GM18907 (cell line): ENCODE results near the gene COL9A3.

Experiments
- ATAC-seq: cut with Tn5 transposase; IDR thresholded peaks from one replicate; pipeline ENCODE4 v1.9.1; 2021; ENCODE audit warnings: mild to moderate bottlenecking, moderate library complexity; ENCODE audit not compliant: unreplicated experiment

The COL9A3 gene

DNA sequence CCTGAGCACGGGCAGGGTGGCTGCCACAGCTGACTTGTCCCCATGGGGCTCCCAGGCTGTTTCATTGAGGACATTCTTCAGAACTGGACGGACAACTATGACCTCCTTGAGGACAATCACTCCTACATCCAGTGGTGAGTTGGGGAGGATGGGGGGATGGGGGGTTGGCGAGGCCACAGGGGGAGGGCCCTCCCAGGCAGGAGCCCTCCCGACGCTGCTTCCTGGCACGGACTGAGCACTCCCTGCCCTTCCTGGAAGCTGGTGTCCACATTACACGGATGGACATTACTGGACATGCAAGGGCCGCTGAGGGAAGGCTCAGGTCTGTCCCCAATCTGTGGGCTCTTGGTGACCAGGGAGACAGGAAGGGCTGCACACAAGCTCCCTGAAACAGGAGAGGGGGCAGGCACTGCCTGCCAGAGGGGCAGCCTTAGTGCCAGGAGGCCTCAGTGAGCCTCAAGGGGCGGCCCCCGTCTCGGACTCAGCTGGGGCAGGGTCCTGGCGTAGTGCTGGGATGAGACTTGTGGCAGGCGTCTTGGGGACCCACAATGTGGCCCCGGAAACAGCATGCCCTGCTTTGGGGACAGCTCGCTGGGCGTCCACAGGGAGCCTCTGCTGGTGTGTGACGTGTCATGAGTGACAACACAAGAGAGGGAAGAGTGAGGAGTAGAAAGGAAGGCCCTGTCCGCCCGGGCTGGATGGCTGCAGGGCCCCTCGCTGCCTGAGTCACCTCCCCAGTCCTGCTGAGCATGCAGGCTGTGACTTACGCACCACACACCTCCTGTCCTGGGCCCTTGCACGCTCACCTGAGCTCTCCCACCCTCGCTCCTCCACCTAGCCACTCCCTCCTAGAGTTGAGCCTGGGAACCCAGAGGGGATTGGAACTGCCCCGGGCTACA, 7.1 kb upstream of the COL9A3 start:
- no peak for ATAC-seq

DNA sequence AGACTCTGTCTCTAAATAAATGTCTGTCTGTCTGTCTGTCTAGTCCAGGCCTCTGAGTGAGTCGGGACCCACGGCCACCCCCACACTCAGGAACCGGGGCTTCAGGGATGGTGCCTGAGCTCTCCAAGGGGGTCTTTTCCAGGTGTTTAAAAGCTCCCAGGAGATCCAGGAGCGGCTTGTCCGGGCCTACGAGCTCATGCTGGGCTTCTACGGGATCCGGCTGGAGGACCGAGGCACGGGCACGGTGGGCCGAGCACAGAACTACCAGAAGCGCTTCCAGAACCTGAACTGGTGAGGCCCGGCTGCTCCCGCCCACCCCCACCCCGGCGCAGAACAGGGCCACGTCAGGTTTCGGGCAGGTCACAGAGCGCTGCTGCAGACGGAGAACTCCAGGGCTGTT, 5.5 kb upstream of the COL9A3 start:
- no peak for ATAC-seq

DNA sequence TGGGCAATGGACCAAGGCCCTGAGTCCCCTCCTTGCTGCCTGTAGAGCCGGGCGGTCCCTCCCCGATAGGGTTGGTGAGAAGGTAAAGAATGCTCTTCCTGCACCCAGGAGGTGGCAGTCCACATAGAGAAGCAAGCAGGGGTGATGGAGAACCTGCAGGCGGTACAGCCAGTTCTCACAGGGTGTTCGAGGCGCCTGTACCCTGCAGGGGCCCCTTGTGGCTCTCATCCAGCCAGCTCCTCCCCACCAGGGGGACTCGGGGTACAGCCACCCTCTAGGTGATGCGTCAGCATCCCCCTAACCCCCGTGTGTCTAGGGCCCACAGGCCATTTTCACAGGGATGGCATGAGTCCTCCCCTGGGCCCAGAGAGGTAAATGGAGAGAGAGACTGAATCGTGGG, 5.1 kb upstream of the COL9A3 start:
- ATAC-seq = no peak

GRCh38 chr20:62812181-62812906, 4.5 kb upstream of the COL9A3 start:
- no peak for ATAC-seq

DNA sequence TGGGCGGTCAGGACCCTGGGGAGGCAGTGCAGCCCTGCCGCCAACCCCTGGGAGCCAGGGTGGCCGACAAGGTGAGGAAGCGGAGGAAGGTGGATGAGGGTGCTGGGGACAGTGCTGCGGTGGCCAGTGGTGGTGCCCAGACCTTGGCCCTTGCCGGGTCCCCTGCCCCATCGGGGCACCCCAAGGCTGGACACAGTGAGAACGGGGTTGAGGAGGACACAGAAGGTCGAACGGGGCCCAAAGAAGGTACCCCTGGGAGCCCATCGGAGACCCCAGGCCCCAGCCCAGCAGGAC, 4.0 kb upstream of the COL9A3 start:
- no peak for ATAC-seq

DNA sequence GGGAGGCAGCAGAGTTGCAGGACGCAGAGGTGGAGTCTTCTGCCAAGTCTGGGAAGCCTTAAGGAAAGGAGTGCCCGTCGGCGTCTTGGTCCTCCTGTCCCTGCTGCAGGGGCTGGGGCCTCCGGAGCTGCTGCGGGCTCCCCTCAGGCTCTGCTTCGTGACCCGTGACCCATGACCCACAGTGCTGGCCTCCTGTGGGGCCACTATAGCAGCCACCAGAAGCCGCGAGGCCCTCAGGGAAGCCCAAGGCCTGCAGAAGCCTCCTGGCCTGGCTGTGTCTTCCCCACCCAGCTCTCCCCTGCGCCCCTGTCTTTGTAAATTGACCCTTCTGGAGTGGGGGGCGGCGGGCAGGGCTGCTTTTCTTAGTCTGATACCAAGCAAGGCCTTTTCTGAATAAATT, 3.3 kb upstream of the COL9A3 start:
- no peak for ATAC-seq

DNA sequence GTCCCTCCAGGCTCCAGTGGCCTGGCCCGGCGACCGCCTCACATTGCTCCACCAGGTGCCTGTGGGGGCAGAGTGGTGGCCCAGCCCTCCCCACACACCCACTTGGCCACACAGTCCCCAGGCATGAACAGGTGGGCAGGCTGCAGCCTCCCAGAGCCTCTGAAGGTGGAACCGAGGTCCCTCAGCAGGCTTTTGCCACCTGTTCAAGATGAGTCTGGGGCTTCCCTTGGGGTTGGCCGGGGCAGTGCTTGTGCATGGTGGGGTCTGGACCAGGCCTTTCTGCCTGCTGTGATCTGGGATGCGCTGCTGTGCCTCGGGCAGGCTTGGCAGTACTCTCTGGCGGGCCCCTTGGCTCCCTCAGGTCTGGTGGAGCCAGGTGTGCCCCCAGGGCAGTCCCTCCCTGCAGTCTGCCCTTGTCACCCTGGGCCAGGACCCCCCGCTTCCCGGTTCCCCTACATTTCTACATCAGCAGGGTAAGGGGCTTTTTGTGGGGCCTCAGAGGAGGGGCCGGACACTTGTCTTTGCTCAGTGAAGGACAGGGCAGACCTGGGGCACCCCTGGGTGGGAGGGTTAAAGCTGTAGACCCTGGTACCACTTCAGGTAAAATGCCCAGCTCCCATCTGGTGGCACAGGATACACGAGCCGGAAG, 2.7 kb upstream of the COL9A3 start:
- ATAC-seq = no peak

DNA sequence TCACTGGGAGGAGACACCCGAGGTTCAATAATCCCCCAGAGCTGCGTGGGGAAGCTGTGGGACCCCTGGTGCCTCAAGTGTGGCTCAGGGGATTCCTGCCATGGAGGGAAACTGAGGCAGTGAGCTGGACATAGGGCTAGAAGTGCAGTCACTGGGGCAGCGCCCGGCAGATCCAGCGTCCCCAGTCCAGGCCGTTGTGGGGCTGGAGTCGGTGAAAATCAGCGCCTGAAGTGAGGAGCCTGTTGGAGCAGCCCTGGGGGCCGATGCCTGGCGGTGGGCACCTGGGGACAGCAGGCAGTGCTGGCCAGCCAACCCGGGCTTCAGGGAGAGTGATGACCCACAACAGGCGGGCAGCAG, 2.2 kb upstream of the COL9A3 start:
- ATAC-seq = no peak

GRCh38 chr20:62815066-62815991, 1.5 kb upstream of the COL9A3 start:
- no peak for ATAC-seq

DNA sequence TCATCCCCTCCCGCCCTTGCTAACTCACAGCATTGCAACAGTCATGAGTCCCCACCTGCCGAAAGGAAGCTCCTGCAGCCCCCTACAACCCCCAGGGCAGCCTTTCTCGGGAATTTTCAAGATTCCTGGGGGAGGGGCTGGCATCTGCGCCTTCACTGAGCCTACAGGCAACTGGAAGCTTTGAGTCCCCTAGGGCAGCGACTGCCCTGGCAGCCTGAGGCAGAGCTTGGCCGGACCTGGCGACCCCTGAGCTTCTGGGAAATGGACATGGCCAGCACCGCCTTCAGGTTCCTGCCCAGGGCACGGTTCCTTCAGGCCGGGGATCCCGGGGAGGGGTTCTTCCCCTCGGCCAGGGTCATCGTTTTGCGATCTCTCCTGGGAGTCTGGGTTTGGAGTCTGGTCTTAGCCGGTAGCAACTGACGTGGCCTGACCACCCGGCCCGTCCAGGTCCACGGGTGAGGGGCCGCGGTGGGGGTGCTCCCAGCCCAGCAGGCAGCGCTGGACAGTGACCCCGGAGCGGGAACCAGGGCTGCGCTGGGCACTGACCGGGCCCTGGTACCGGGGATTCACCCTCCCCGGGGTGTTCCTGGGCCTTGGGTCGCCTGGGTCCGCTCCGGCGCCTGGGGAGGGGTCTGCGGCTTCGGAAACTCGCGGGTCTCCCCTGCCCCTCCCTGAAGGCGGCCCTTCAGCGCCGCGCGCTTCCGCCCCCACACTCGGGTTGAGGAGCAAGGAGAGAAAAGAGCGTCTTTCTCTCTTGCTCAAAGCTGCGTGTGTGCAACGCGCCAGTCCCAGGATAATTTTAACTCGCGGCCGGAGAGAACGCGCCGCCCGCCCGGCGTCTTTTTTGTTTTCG, 593 bp upstream of the COL9A3 start:
- ATAC-seq = no peak

DNA sequence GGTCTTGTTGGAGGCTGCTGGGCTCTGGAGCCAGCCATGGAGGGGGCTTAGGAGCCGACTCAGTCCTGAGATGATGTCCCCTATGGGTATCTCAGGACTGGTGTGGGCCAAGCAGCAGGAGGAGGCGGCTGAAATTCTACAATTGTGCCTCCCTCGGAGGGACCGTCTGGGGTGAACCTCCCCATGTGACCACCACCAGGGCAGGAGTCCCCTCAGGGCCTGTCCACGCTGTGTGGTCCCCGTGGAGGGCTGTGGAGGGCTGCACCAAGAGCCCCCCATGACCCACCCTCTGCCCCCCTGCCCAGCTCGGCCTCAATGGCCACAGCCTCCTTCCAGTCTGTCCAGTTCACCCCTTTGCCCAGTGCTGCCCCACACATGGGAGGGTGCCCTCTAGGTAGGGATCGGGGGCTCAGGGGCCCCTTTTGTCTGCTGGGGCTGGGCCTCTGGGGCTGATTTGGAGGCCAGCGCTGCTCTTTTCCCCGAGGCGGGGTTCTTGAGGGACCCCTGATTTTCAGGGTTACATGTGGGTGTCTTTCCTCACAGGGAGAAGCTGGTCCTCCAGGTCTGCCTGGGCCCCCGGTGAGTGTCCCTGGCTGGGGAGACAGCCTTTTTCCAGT, 1.2 kb downstream of the COL9A3 start:
- no peak for ATAC-seq

GRCh38 chr20:62818592-62819493, 2.0 kb downstream of the COL9A3 start:
- ATAC-seq = no peak

GRCh38 chr20:62819494-62820174, 2.8 kb downstream of the COL9A3 start:
- ATAC-seq = no peak

DNA sequence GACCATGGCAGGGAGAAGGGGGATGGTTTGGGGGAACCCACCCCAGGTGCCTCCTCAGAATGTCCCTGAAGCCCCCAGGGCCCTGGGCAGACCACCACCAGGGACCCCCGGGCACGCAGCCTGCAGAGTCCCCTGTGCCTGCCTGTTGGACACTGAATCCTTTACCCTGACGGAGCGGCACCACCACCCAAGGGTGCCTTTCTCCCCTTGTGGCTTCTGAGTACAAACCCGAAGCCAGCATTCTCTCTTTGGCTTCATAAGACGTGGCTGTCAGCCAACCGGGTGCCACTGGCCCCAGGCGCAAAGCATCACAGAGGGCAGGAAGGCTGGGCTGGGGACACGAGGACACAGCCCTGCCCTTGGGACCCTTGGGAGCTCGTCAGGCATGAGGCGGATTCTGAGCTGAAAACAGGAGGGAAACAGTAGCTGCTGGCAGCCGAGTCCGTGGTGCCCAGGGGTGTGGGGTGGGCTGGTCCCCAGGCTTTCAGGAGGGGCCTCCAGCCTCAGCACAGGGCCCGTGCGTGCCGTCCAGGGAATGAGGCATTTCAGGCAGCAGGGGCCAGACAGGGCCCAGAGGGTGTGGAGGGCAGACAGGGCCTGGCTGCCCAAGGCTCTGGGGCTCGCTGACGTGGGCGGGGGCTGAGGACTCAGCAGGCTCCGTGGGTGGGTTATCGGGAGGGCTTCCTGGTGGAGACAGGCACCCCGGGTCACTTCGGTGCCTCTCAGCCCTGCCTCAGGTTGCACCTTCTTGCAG, 3.5 kb downstream of the COL9A3 start:
- no peak for ATAC-seq

DNA sequence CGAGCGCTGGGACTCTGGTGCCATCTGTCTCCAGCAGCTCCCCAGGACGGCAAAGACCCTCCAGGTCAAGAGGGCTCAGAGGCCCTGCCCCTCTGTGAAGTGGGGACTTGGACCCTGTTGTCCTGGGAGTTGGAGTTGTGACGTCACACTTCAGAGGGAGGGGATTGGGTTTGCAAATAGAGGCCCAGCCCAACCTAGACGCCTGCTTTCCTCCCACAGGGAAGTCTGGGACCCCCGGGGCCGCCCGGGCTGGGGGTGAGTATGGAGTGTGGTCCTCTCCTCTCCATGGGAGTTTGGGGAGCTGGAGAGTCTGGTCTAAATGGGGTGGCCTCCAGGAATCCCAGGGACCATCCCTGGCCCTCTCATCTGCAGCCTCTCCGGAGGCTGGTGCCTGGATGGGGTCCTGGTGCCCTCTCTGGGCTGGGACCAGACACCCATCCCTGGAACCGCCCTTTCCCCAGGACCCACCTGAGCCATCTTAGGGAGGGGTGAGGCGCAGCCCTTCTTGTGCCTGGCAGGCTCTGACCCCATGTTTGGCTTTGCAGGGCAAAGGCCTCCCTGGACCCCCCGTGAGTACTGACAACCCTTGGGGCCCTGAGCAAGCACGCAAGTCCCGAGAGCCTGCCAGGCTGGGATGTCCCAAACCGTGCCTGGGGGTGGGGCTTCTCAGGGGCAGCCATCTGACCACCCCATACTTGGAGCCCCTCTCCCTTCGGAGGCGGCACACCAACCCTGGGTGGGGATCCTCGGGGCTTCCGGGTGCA, 4.3 kb downstream of the COL9A3 start:
- no peak for ATAC-seq

- no peak for ATAC-seq
Observed at GRCh38 chr20:62821726-62822210, 4.9 kb downstream of the COL9A3 start.
